HepG2 (cell line): ENCODE data around the gene NDUFA13. TPM values are rescaled to one million over a fixed set of nuclear protein-coding genes. Genes with fewer than 3 reads are reported as not detected.

Source experiments
- CCAR2 ChIP-seq: fragments of 200-400 bp; formaldehyde crosslinking; optimal IDR thresholded peaks from 2 replicates; pipeline ENCODE3; 2018; ENCODE audit warnings: low read depth, mild to moderate bottlenecking, low read length, moderate library complexity
- GATAD1 ChIP-seq: IDR thresholded peaks from 2 replicates; pipeline ENCODE4 v1.6.1; 2016; ENCODE audit warnings: missing genetic modification reagents, missing compliant biosample characterization
- KLF11 ChIP-seq: IDR thresholded peaks from 2 replicates; pipeline ENCODE4 v1.6.1; 2016; ENCODE audit warnings: missing compliant biosample characterization
- LRRFIP1 ChIP-seq: sonication (generic); formaldehyde crosslinking; conservative IDR thresholded peaks from 2 replicates; pipeline ENCODE4 v1.4.0; 2020; ENCODE audit warnings: missing genetic modification reagents
- MED13 ChIP-seq: sonication (generic); formaldehyde crosslinking; IDR thresholded peaks from 2 replicates; pipeline ENCODE4 v1.5.0; 2020; ENCODE audit warnings: missing genetic modification reagents
- NR2F1 ChIP-seq, 2 experiments: fragments of 450-650 bp in 1 of 2; formaldehyde crosslinking in 1 of 2; IDR thresholded peaks; 2 replicates each; pipeline versions ENCODE4 v1.5.0 to v1.6.1; 2016 to 2020; ENCODE audit warnings: mild to moderate bottlenecking in 1 of 2, missing compliant biosample characterization in 1 of 2, missing genetic modification reagents in 1 of 2, moderate library complexity in 1 of 2
- PHB2 ChIP-seq: fragments of 450-650 bp; IDR thresholded peaks from 2 replicates; pipeline ENCODE4 v1.6.1; 2018; ENCODE audit not compliant: partially characterized antibody
- PRDM4 ChIP-seq: sonication (generic); formaldehyde crosslinking; IDR thresholded peaks from 2 replicates; pipeline ENCODE4 v1.9.0; 2021; ENCODE audit warnings: missing genetic modification reagents, borderline replicate concordance
- RCOR2 ChIP-seq: IDR thresholded peaks from 2 replicates; pipeline ENCODE4 v1.6.1; 2016; ENCODE audit warnings: missing biosample characterization, missing genetic modification reagents
- RNF219 ChIP-seq: sonication (generic); formaldehyde crosslinking; IDR thresholded peaks from 2 replicates; pipeline ENCODE4 v1.5.0; 2020; ENCODE audit warnings: mild to moderate bottlenecking, missing genetic modification reagents
- SRY ChIP-seq: sonication (generic); formaldehyde crosslinking; IDR thresholded peaks from 2 replicates; pipeline ENCODE4 v1.8.0; 2022; ENCODE audit warnings: mild to moderate bottlenecking, missing genetic modification reagents
- STAT5B ChIP-seq: sonication (generic); formaldehyde crosslinking; IDR thresholded peaks from 2 replicates; pipeline ENCODE4 v1.4.0; 2020; ENCODE audit warnings: missing genetic modification reagents
- THAP7 ChIP-seq: sonication (generic); formaldehyde crosslinking; IDR thresholded peaks from 2 replicates; pipeline ENCODE4 v1.8.1; 2023; ENCODE audit warnings: mild to moderate bottlenecking, missing genetic modification reagents
- ZNF234 ChIP-seq: sonication (generic); formaldehyde crosslinking; conservative IDR thresholded peaks from 2 replicates; pipeline ENCODE4 v1.5.1; 2020; ENCODE audit warnings: mild to moderate bottlenecking, missing genetic modification reagents
- ZNF280B ChIP-seq: sonication (generic); formaldehyde crosslinking; IDR thresholded peaks from 2 replicates; pipeline ENCODE4 v1.5.0; 2020; ENCODE audit warnings: missing genetic modification reagents, mild to moderate bottlenecking, borderline replicate concordance
- ZNF710 ChIP-seq: sonication (generic); formaldehyde crosslinking; IDR thresholded peaks from 2 replicates; pipeline ENCODE4 v1.5.0; 2020; ENCODE audit warnings: mild to moderate bottlenecking, missing genetic modification reagents, borderline replicate concordance
- polyA plus RNA-seq, 8 experiments: library from polyadenylated mRNA; depleted of rRNA in 3 of 8; stranded (reverse) in 7 of 8; unstranded in 1 of 8; fragments of >200 nt; fragmentation: Illumina TruSeq in 4 of 8; extraction: Trizol in 4 of 8; gene quantifications; 2 replicates each; pipeline versions ENCODE4 v1.2.1 to v1.2.3, GENCODE V29; 2011 to 2016; ENCODE audit warnings: low read depth in 4 of 8, missing spikeins in 1 of 8, mixed read lengths in 1 of 8; ENCODE audit not compliant: insufficient read depth in 1 of 8
- total RNA-seq, 5 experiments: library from RNA; depleted of rRNA; stranded (reverse); fragments of >200 nt; fragmentation: Illumina TruSeq; extraction: Trizol; gene quantifications; 2 replicates each; pipeline ENCODE4 v1.2.3, GENCODE V29; 2016; ENCODE audit warnings: low read depth in 1 of 5

The NDUFA13 gene
- total and polyA plus RNA-seq, 2 of the 13 experiments (the other 11 are each of a cell fraction or from before 2014, with no cell fraction given): 337 to 366 TPM

- TF ChIP-seq SRY (CRISPR knock-in tag): peak; percentile 72; the same call in 1 of the 2 replicates
- no peak; a peak in 1 of 4 replicates for TF ChIP-seq NR2F1 (CRISPR knock-in tag; IDR thresholded peaks at IDR 0.05)
- no peak for TF ChIP-seq RCOR2 (CRISPR knock-in tag)
- TF ChIP-seq RNF219 (CRISPR knock-in tag): no peak
- TF ChIP-seq MED13 (CRISPR knock-in tag): peak; percentile 72; the same call in 1 of the 2 replicates
- no peak for TF ChIP-seq LRRFIP1 (CRISPR knock-in tag)
- TF ChIP-seq ZNF280B: no peak
- no peak for TF ChIP-seq PHB2
- TF ChIP-seq KLF11 (CRISPR knock-in tag): 0 out of 2 replicates have a peak, but pooled peaks have one; percentile 57
- peak; percentile 91 for TF ChIP-seq GATAD1 (CRISPR knock-in tag)
- no peak for TF ChIP-seq ZNF234 (CRISPR knock-in tag)
- TF ChIP-seq THAP7 (CRISPR knock-in tag): peak; percentile 100
- no peak for TF ChIP-seq PRDM4 (CRISPR knock-in tag)
- no peak for TF ChIP-seq CCAR2
- TF ChIP-seq ZNF710 (CRISPR knock-in tag): no peak
- TF ChIP-seq STAT5B (CRISPR knock-in tag): 0 out of 2 replicates have a peak, but pooled peaks have one; percentile 27
Measured at GRCh38 chr19:19515642-19516519, at the start of gene NDUFA13 (continued).
